ENCODE data around the gene CERCAM. TPM values are rescaled to one million over a fixed set of nuclear protein-coding genes. Genes with fewer than 3 reads are reported as not detected.
"Not testable (repeated sequence)": the region's sequence is repeated elsewhere in the genome, so short reads cannot be mapped to it uniquely, and the experiment has no call there.

Gene CERCAM
- total and polyA plus RNA-seq, 8 donors: 13.0 to 29.9 (median 18.8) TPM

DNA sequence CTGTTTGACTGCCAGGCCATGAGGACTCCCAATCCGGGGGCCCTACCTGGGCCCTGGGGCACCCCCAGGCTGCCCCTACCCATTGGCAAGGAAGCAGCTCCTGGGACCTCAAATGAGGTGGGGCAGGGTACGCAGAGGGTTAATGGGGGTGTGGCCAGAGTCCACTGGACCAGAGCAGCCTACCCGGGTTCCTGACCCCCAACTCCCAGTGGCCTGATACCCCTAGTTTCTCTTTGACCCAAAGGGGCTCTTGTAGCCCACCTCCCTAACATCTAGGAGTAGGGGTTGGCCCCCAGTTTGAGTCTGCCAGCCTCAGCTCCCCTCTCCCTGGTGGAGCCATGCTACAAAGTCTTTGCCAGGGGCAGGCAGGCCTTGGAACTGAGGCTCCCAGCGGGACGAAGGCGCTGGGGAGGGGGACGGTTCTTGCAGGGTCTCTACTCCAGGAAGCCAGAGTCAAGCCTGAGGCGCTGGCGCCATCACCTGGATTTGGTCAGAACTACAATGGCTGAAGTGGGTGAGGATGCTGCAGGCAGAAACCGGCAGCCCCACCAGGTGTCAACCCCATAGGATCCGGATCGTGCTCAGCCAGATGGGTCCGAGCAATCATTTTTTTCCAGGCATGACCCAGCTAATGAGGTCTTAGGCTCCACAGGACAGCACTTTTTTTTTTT, 8.4 kb upstream of the CERCAM start:
- H3K9me3 ChIP-seq: no peaks in the 10 kb centered on the region
- FAIRE-seq (no peak), ATAC-seq (peak in 3 of 4 donors; percentile 44 to 60 (median 58)), DNase-seq (peak in 2 of 6 donors; percentile 48 to 70)
- TF ChIP-seq CTCF (IDR thresholded peaks at IDR 0.05): no peak
- H3K27me3 ChIP-seq: no peaks in the 10 kb centered on the region
- no peaks in the 10 kb centered on the region for H3K4me1 ChIP-seq
- WGBS, 2 donors: 10 to 11% methylated on average over 13 of the region's 13 CpGs
- H3K27ac ChIP-seq: no peak overlapping the region
- H3K4me3 ChIP-seq: no peak overlapping the region
- intact Hi-C loops (cut with DNase I): no loop called here
- H3K36me3 ChIP-seq: no peaks in the 10 kb centered on the region

- ATAC-seq; intact Hi-C loops (cut with DNase I); DNase-seq; H3K27ac ChIP-seq; H3K9me3 ChIP-seq; H3K4me1 ChIP-seq; H3K4me3 ChIP-seq; H3K27me3 ChIP-seq; H3K36me3 ChIP-seq; FAIRE-seq: not testable (repeated sequence)
- WGBS, 2 donors: 65 to 82% methylated on average over 13 of the region's 13 CpGs
These were observed 6.9 kb upstream of the CERCAM start for GRCh38 chr9:128413728-128414127.

DNA sequence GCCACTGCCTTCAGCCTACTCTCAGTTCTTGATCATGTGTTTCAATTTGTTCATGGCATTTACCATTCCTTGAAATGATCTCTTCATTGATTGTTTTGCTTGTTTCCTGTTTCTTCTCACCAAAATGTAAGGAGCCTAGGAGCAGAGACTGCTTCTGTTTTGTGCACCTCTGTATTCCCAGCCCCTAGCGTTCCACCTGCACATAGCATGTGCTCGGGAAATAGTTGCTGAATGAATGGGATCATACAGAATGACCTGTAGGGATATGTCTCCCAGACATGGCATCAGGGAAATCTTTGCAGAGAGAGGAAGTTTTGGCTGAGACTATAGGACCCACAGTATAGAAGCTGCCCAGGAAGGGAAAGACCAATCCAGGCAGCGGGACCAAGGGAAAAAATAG, 6.2 kb upstream of the CERCAM start:
- Histone ChIP-seq H3K4me3 (no peak overlapping the region), H3K9me3 (no peaks in the 10 kb centered on the region), H3K27ac (no peak overlapping the region), H3K27me3 (no peaks in the 10 kb centered on the region), H3K36me3 (no peaks in the 10 kb centered on the region), H3K4me1 (peaks cover 4 to 6% (median 5%) of the 10 kb centered on the region in 3 donors)
- no peak for ATAC-seq
- 43 to 57% methylated on average over 3 of the region's 3 CpGs for WGBS, 2 donors
- TF ChIP-seq CTCF (IDR thresholded peaks at IDR 0.05): no peak
- DNase-seq: no peak
- FAIRE-seq: no peak
- intact Hi-C loops (cut with DNase I): no loop called here

- no peak for DNase-seq
- Histone ChIP-seq H3K9me3 (no peaks in the 10 kb centered on the region), H3K36me3 (no peaks in the 10 kb centered on the region), H3K4me3 (no peak overlapping the region), H3K27ac (no peak overlapping the region), H3K4me1 (peaks cover 6 to 10% (median 8%) of the 10 kb centered on the region in 3 donors), H3K27me3 (no peaks in the 10 kb centered on the region)
- FAIRE-seq: no peak
- no peak for ATAC-seq
- intact Hi-C loops (cut with DNase I): no loop called here
- WGBS, 2 donors: 56 to 65% methylated on average over 2 of the region's 2 CpGs
- TF ChIP-seq CTCF (IDR thresholded peaks at IDR 0.05): no peak
These were observed 5.4 kb upstream of the CERCAM start for GRCh38 chr9:128415281-128415680.

DNA sequence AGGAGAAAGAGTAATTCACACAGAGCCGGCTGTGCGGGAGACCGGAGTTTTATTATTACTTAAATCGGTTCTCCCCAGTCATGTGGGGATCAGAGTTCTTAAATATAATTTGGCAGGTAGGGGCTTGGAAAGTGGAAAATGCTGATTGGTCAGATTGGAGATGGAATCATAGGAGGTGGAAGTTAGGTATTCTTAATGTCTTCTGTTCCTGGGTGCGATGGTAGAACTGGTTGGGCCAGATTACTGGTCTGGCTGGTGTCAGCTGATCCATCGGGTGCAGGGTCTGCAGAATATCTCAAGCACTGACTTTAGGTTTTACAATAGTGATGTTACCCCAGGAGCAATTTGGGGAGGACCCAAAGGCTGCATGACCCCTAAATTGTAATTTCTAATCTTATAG, 4.6 kb upstream of the CERCAM start:
- Histone ChIP-seq H3K9me3 (no peaks in the 10 kb centered on the region), H3K4me1 (peaks cover 6 to 10% (median 8%) of the 10 kb centered on the region in 3 donors), H3K27ac (no peak overlapping the region), H3K4me3 (no peak overlapping the region), H3K27me3 (no peaks in the 10 kb centered on the region), H3K36me3 (no peaks in the 10 kb centered on the region)
- no peak for ATAC-seq
- FAIRE-seq: no peak
- no peak for DNase-seq
- WGBS, 2 donors: 23 to 26% methylated on average over 6 of the region's 6 CpGs
- TF ChIP-seq CTCF (IDR thresholded peaks at IDR 0.05): no peak
- intact Hi-C loops (cut with DNase I): no loop called here

All from pancreas (tissue), 10 donors.